CD14-positive monocyte (primary cell): ENCODE data around the gene F2R. TPM values are rescaled to one million over a fixed set of nuclear protein-coding genes. Genes with fewer than 3 reads are reported as not detected.
A peak's percentile ranks its signal among the peaks of the same experiment; 100 is the strongest.

ENCODE experiments used
- DNase-seq, 3 donors: peaks; one replicate each; pipeline ENCODE4 v3.0.0-alpha.2; 2011 to 2022
- H2AFZ ChIP-seq: 2 replicates; pipeline ENCODE4 v1.6.0; 2012; ENCODE audit warnings: mild to moderate bottlenecking, low read depth, low read length, inconsistent platforms; ENCODE audit not compliant: insufficient read depth, poor library complexity, severe bottlenecking
- H3K27ac ChIP-seq, 2 donors: 1 replicate in 1 of 2; 2 replicates in 1 of 2; pipeline ENCODE4 v1.5.1; 2012 to 2013; ENCODE audit warnings: low read length in 2 of 2, control low read depth in 1 of 2, inconsistent platforms in 1 of 2, low read depth in 1 of 2, mild to moderate bottlenecking in 1 of 2
- H3K27me3 ChIP-seq, 2 donors: one replicate each; pipeline versions ENCODE4 v1.6.0 to v1.6.1; 2011 to 2013; ENCODE audit warnings: low read length in 2 of 2; ENCODE audit not compliant: control insufficient read depth in 2 of 2, insufficient read depth in 2 of 2
- H3K36me3 ChIP-seq, 2 donors: replicated peaks in 1 of 2; 1 replicate in 1 of 2; 2 replicates in 1 of 2; pipeline versions ENCODE4 v1.5.1 to v1.6.1; 2012 to 2013; ENCODE audit warnings: low read length in 2 of 2, control low read depth in 1 of 2, inconsistent platforms in 1 of 2, mild to moderate bottlenecking in 1 of 2; ENCODE audit not compliant: insufficient read depth in 2 of 2, control insufficient read depth in 1 of 2
- H3K4me1 ChIP-seq, 2 donors: 1 replicate in 1 of 2; 2 replicates in 1 of 2; pipeline versions ENCODE4 v1.5.1 to v1.6.1; 2012 to 2013; ENCODE audit warnings: low read length in 2 of 2, control low read depth in 1 of 2, inconsistent platforms in 1 of 2, mild to moderate bottlenecking in 1 of 2, moderate library complexity in 1 of 2; ENCODE audit not compliant: insufficient read depth in 2 of 2, control insufficient read depth in 1 of 2
- H3K4me2 ChIP-seq: replicated peaks from 2 replicates; pipeline ENCODE3; 2012; ENCODE audit warnings: low read length, moderate library complexity, mild to moderate bottlenecking; ENCODE audit not compliant: poor library complexity, severe bottlenecking; ENCODE audit errors: extremely low read depth
- H3K4me3 ChIP-seq, 3 experiments: fragments of 200-600 bp in 1 of 3; sonication (generic) in 1 of 3; replicated peaks in 1 of 3; 1 replicate in 2 of 3; 2 replicates in 1 of 3; pipeline ENCODE4 v1.5.1; 2011 to 2013; ENCODE audit warnings: low read length in 3 of 3, mild to moderate bottlenecking in 3 of 3, control low read depth in 2 of 3, low read depth in 2 of 3, inconsistent platforms in 1 of 3, moderate library complexity in 1 of 3
- H3K79me2 ChIP-seq: 2 replicates; pipeline ENCODE4 v1.6.0; 2012; ENCODE audit warnings: mild to moderate bottlenecking, control low read depth, inconsistent platforms, low read length, moderate library complexity; ENCODE audit not compliant: insufficient read depth
- H3K9ac ChIP-seq: 2 replicates; pipeline ENCODE4 v1.6.0; 2017; ENCODE audit warnings: low read length, mild to moderate bottlenecking; ENCODE audit not compliant: insufficient read depth, poor library complexity, severe bottlenecking
- H3K9me3 ChIP-seq, 2 donors: replicated peaks in 1 of 2; 1 replicate in 1 of 2; 2 replicates in 1 of 2; pipeline versions ENCODE4 v1.5.1 to v1.6.1; 2012 to 2013; ENCODE audit warnings: low read length in 2 of 2, control low read depth in 1 of 2; ENCODE audit not compliant: control insufficient read depth in 1 of 2, insufficient read depth in 1 of 2
- H4K20me1 ChIP-seq: 2 replicates; pipeline ENCODE4 v1.6.0; 2012; ENCODE audit warnings: mild to moderate bottlenecking, low read length, control low read depth, moderate library complexity; ENCODE audit not compliant: insufficient read depth
- H3K27ac Mint-ChIP-seq, 7 donors: one replicate each; pipeline ENCODE4 v1.8.0; 2020; ENCODE audit warnings: mild to moderate bottlenecking in 7 of 7, mixed read lengths in 7 of 7, moderate library complexity in 6 of 7, inconsistent platforms in 2 of 7
- H3K27me3 Mint-ChIP-seq, 3 donors: one replicate each; pipeline ENCODE4 v1.8.0; 2021 to 2022; ENCODE audit warnings: low read depth in 3 of 3, mild to moderate bottlenecking in 3 of 3, mixed read lengths in 3 of 3, moderate library complexity in 3 of 3, inconsistent platforms in 1 of 3
- H3K36me3 Mint-ChIP-seq, 2 donors: one replicate each; pipeline ENCODE4 v1.8.0; 2020; ENCODE audit warnings: mixed read lengths in 2 of 2, inconsistent platforms in 1 of 2, mild to moderate bottlenecking in 1 of 2
- H3K4me1 Mint-ChIP-seq: one replicate; pipeline ENCODE4 v1.8.0; 2020; ENCODE audit warnings: mild to moderate bottlenecking, mixed read lengths
- H3K4me3 Mint-ChIP-seq, 2 donors: one replicate each; pipeline ENCODE4 v1.8.0; 2020; ENCODE audit warnings: mild to moderate bottlenecking in 2 of 2, mixed read lengths in 2 of 2, moderate library complexity in 1 of 2
- H3K9me3 Mint-ChIP-seq, 7 donors: one replicate each; pipeline ENCODE4 v1.8.0; 2020 to 2022; ENCODE audit warnings: mixed read lengths in 7 of 7, mild to moderate bottlenecking in 6 of 7, moderate library complexity in 6 of 7, inconsistent platforms in 2 of 7
- CTCF ChIP-seq: fragments of 200-600 bp; IDR thresholded peaks from one replicate; pipeline ENCODE4 v1.8.0; 2022; ENCODE audit warnings: antibody characterized with exemption, mild to moderate bottlenecking
- WGBS: methylation state at CpG from one replicate; pipeline ENCODE4 v1.1.5; 2013; ENCODE audit warnings: missing lambda C conversion rate; ENCODE audit not compliant: insufficient coverage; 5-methylcytosine and 5-hydroxymethylcytosine counted together
- intact Hi-C, 2 donors: fragments of 100-400 bp; cut with micrococcal nuclease; formaldehyde crosslinking; loops; one replicate each; pipeline versions ENCODE4 v1.15.0 to v1.15.1; 2023
- polyA plus RNA-seq, 3 donors: library from polyadenylated mRNA; depleted of rRNA in 1 of 3; unstranded in 2 of 3; stranded (reverse) in 1 of 3; fragments of 300-500 nt in 2 of 3; fragments of >200 nt in 1 of 3; fragmentation: Illumina TruSeq in 2 of 3; gene quantifications; 1 replicate in 2 of 3; 2 replicates in 1 of 3; pipeline ENCODE4 v1.2.3, GENCODE V29; 2012 to 2021

The F2R gene
- polyA plus RNA-seq, 3 donors: 0.09 to 0.33 (median 0.22) TPM

GRCh38 chr5:76754668-76755078 is 38.7 kb downstream of the F2R start:
- Histone ChIP-seq H2AFZ (no peak overlapping the region), H3K4me2 (no peak overlapping the region), H3K27me3 (no peaks in the 10 kb centered on the region), H4K20me1 (no peaks in the 10 kb centered on the region), H3K4me1 (no peaks in the 10 kb centered on the region), H3K36me3 (no peaks in the 10 kb centered on the region), H3K9me3 (no peaks in the 10 kb centered on the region), H3K4me3 (no peak overlapping the region), H3K79me2 (no peaks in the 10 kb centered on the region), H3K27ac (no peak overlapping the region), H3K9ac (no peak overlapping the region)
- intact Hi-C loops: no loop called here
- H3K27ac Mint-ChIP-seq: no peak overlapping the region
- WGBS: 100% methylated on average over 1 of the region's 3 CpGs
- no peaks in the 10 kb centered on the region for H3K36me3 Mint-ChIP-seq
- H3K4me1 Mint-ChIP-seq: peaks cover 1% of the 10 kb centered on the region
- no peaks in the 10 kb centered on the region for H3K9me3 Mint-ChIP-seq
- no peak overlapping the region for H3K4me3 Mint-ChIP-seq
- H3K27me3 Mint-ChIP-seq: peaks cover 1 to 2% (median 1%) of the 10 kb centered on the region in 3 donors
- no peak for TF ChIP-seq CTCF
- DNase-seq: no peak

GRCh38 chr5:76755779-76756637 is 40.1 kb downstream of the F2R start:
- Mint-ChIP-seq H3K4me3 (no peak overlapping the region), H3K27ac (peak overlapping the region in 1 of 7 donors; percentile 69), H3K27me3 (peaks cover 0 to 3% (median 1%) of the 10 kb centered on the region in 3 donors), H3K36me3 (no peaks in the 10 kb centered on the region), H3K9me3 (no peaks in the 10 kb centered on the region), H3K4me1 (peaks cover 1% of the 10 kb centered on the region)
- H3K27ac ChIP-seq: no peak overlapping the region
- no peak for TF ChIP-seq CTCF
- intact Hi-C loops: no loop called here
- H3K9ac ChIP-seq: no peak overlapping the region
- no peaks in the 10 kb centered on the region for H3K4me1 ChIP-seq
- H3K9me3 ChIP-seq: no peaks in the 10 kb centered on the region
- H2AFZ ChIP-seq: peak overlapping the region; percentile 24
- H3K79me2 ChIP-seq: no peaks in the 10 kb centered on the region
- H4K20me1 ChIP-seq: no peaks in the 10 kb centered on the region
- H3K4me2 ChIP-seq: no peak overlapping the region
- no peak for DNase-seq
- no peak overlapping the region for H3K4me3 ChIP-seq
- H3K36me3 ChIP-seq: no peaks in the 10 kb centered on the region
- 97% methylated on average over 8 of the region's 11 CpGs for WGBS
- H3K27me3 ChIP-seq: no peaks in the 10 kb centered on the region
